Panc1 (cell line): Measurements from ENCODE around the gene PAXIP1. TPM values are rescaled to one million over a fixed set of nuclear protein-coding genes. Genes with fewer than 3 reads are reported as not detected.

Source experiments
- ATAC-seq: fragments of 200-7000 bp; cut with Tn5 transposase; 2 replicates; pipeline ENCODE4 v1.9.1; 2020; ENCODE audit warnings: mild to moderate bottlenecking, moderate library complexity
- BruUV-seq: library from RNA; stranded (reverse); fragments of 400-500 nt; replicated peaks from 2 replicates; lab custom pipeline; 2021; lab: Mats Ljungman, UMichigan
- CTCF ChIA-PET: fragments of 300-600 bp; sonication (Branson Sonifier 250); formaldehyde crosslinking; loops from one replicate; lab custom pipeline; 2022; ENCODE audit warnings: antibody characterized with exemption; lab: Charles Lee
- POLR2A ChIA-PET: fragments of 300-600 bp; sonication (Branson Sonifier 250); formaldehyde crosslinking; loops from one replicate; lab custom pipeline; 2022; ENCODE audit warnings: antibody characterized with exemption; lab: Charles Lee
- DNase-seq: peaks from one replicate; pipeline ENCODE4 v3.0.0-alpha.2; 2010; ENCODE audit warnings: low read depth, low spot score
- H3K27ac ChIP-seq: 2 replicates; pipeline ENCODE4 v1.5.1; 2011; ENCODE audit warnings: mild to moderate bottlenecking, low read length, inconsistent platforms
- H3K27me3 ChIP-seq: fragments of 200-500 bp; sonication (Bioruptor generic); 2 replicates; pipeline ENCODE4 v1.6.0; 2014; ENCODE audit warnings: low read length, inconsistent platforms; ENCODE audit not compliant: control insufficient read depth, insufficient read depth
- H3K36me3 ChIP-seq: fragments of 200-500 bp; sonication (Bioruptor generic); 2 replicates; pipeline ENCODE4 v1.5.1; 2014; ENCODE audit warnings: inconsistent platforms, mild to moderate bottlenecking, low read length, moderate library complexity; ENCODE audit not compliant: control insufficient read depth, insufficient read depth
- H3K4me1 ChIP-seq: 2 replicates; pipeline ENCODE4 v1.5.1; 2011; ENCODE audit warnings: inconsistent platforms, mild to moderate bottlenecking, low read length, moderate library complexity; ENCODE audit not compliant: control insufficient read depth, insufficient read depth
- H3K4me3 ChIP-seq, 2 experiments: 2 replicates each; pipeline ENCODE4 v1.5.1; 2011 to 2012; ENCODE audit warnings: low read depth in 2 of 2, low read length in 2 of 2, mild to moderate bottlenecking in 2 of 2, inconsistent platforms in 1 of 2, moderate library complexity in 1 of 2
- H3K9me3 ChIP-seq: fragments of 200-500 bp; sonication (Bioruptor generic); 2 replicates; pipeline ENCODE4 v1.5.1; 2014; ENCODE audit warnings: low read depth, mild to moderate bottlenecking, inconsistent platforms, low read length, moderate library complexity; ENCODE audit not compliant: control insufficient read depth, insufficient read depth
- CTCF ChIP-seq: fragments of 450-650 bp; IDR thresholded peaks from 2 replicates; pipeline ENCODE4 v1.5.1; 2017; ENCODE audit warnings: mild to moderate bottlenecking
- POLR2AphosphoS5 ChIP-seq: IDR thresholded peaks from 2 replicates; pipeline ENCODE4 v1.6.1; 2012; ENCODE audit warnings: mild to moderate bottlenecking, low read depth, low read length, moderate library complexity
- REST ChIP-seq, 2 experiments: IDR thresholded peaks; 2 replicates each; pipeline ENCODE4 v1.6.1; 2011 to 2012; ENCODE audit warnings: low read depth in 2 of 2, control low read depth in 1 of 2, low read length in 1 of 2, mild to moderate bottlenecking in 1 of 2, moderate library complexity in 1 of 2; ENCODE audit not compliant: insufficient read depth in 1 of 2
- SIN3A ChIP-seq: IDR thresholded peaks from 2 replicates; pipeline ENCODE4 v1.6.1; 2012; ENCODE audit warnings: low read depth, mild to moderate bottlenecking, low read length, moderate library complexity, borderline replicate concordance; ENCODE audit not compliant: insufficient read depth
- TCF7L2 ChIP-seq: IDR thresholded peaks from 2 replicates; pipeline ENCODE4 v1.6.1; 2011; ENCODE audit warnings: mild to moderate bottlenecking, low read depth, low read length, inconsistent platforms
- in situ Hi-C: cut with HindIII; loops from 2 replicates; pipeline ENCODE4 v1.10.0; 2016; ENCODE audit warnings: low sequenced_read_pairs, low pct_unique_long_range_greater_than_20kb
- intact Hi-C: fragments of 100-400 bp; cut with micrococcal nuclease; formaldehyde crosslinking; loops from one replicate; pipeline ENCODE4 v1.10.0; 2022; ENCODE audit not compliant: unreplicated experiment
- total RNA-seq: library from RNA; stranded (reverse); gene quantifications from one replicate; pipeline ENCODE4 v1.2.1, GENCODE V29; 2021; ENCODE audit not compliant: unreplicated experiment

PAXIP1 gene
- total RNA-seq, 1 experiment from 2014 or later, result 27.3 TPM

GRCh38 chr7:154912871-154913637 lies 89.9 kb downstream of the PAXIP1 start:
- no TSS peak for BruUV-seq
- TF ChIP-seq SIN3A (no peak), CTCF (no peak), REST (IDR thresholded peaks at IDR 0.05; ENCODE audit: insufficient read depth in 1 of 2, low read depth in 2 of 2, low read length in 1 of 2) (no peak), TCF7L2 (no peak), POLR2AphosphoS5 (no peak)
- Histone ChIP-seq H3K4me3 (no peak overlapping the region), H3K36me3 (no peaks in the 10 kb centered on the region), H3K4me1 (no peaks in the 10 kb centered on the region; the same call in 1 of the 2 replicates), H3K9me3 (no peaks in the 10 kb centered on the region), H3K27ac (no peak overlapping the region), H3K27me3 (no peaks in the 10 kb centered on the region)
- no peak for DNase-seq
- POLR2A ChIA-PET, result no interaction called here
- in situ Hi-C loops, result no loop called here
- CTCF ChIA-PET, result interaction anchor here (0.6 kb wide), 1 partner anchor 105 kb away, joined by 4 read pairs; no protein-coding TSS in a partner anchor
- no peak for ATAC-seq
- intact Hi-C loops, result no loop called here

GRCh38 chr7:154911862-154912455 lies 91.0 kb downstream of the PAXIP1 start:
- no TSS peak for BruUV-seq
- ChIA-PET CTCF (no interaction called here), POLR2A (no interaction called here)
- Histone ChIP-seq H3K4me1 (no peaks in the 10 kb centered on the region; the same call in 1 of the 2 replicates), H3K27me3 (no peaks in the 10 kb centered on the region), H3K9me3 (no peaks in the 10 kb centered on the region), H3K36me3 (no peaks in the 10 kb centered on the region), H3K27ac (no peak overlapping the region), H3K4me3 (no peak overlapping the region)
- in situ Hi-C loops (no loop called here), intact Hi-C loops (no loop called here)
- TF ChIP-seq SIN3A (no peak), CTCF (no peak), POLR2AphosphoS5 (no peak), REST (IDR thresholded peaks at IDR 0.05; ENCODE audit: insufficient read depth in 1 of 2, low read depth in 2 of 2, low read length in 1 of 2) (no peak), TCF7L2 (no peak)
- no peak for ATAC-seq
- no peak for DNase-seq
